Kidney epithelial cell (primary cell): ENCODE data around the gene CD82. TPM values are rescaled to one million over a fixed set of nuclear protein-coding genes. Genes with fewer than 3 reads are reported as not detected.

Experiments
- DNase-seq: peaks from one replicate; pipeline ENCODE4 v3.0.0-alpha.2; 2010; ENCODE audit warnings: low read depth
- H3K27me3 ChIP-seq: 2 replicates; pipeline ENCODE4 v1.6.0; 2011; ENCODE audit warnings: low read length; ENCODE audit not compliant: control insufficient read depth, insufficient read depth
- H3K36me3 ChIP-seq: 2 replicates; pipeline ENCODE4 v1.5.1; 2011; ENCODE audit warnings: low read length; ENCODE audit not compliant: control insufficient read depth, insufficient read depth
- H3K4me3 ChIP-seq: 2 replicates; pipeline ENCODE4 v1.5.1; 2011; ENCODE audit warnings: low read depth, mild to moderate bottlenecking, control low read depth, low read length
- CTCF ChIP-seq: IDR thresholded peaks from 2 replicates; pipeline ENCODE4 v1.5.1; 2011; ENCODE audit warnings: mild to moderate bottlenecking, moderate library complexity, low read length, control low read depth, inconsistent platforms; ENCODE audit not compliant: insufficient read depth, poor library complexity, severe bottlenecking
- total RNA-seq: library from RNA; depleted of rRNA; stranded (reverse); fragments of >200 nt; gene quantifications from 2 replicates; pipeline ENCODE4 v1.2.3, GENCODE V29; 2015

The CD82 gene
- total RNA-seq, 1 donor from 2014 or later = 47.3 TPM

GRCh38 chr11:44632466-44633123 lies 67.1 kb downstream of the CD82 start:
- TF ChIP-seq CTCF = no peak
- H3K4me3 ChIP-seq = no peak overlapping the region
- no peak for DNase-seq
- no peaks in the 10 kb centered on the region for H3K36me3 ChIP-seq
- H3K27me3 ChIP-seq = peaks cover 8% of the 10 kb centered on the region

GRCh38 chr11:44633641-44634040 lies 68.2 kb downstream of the CD82 start:
- H3K36me3 ChIP-seq = no peaks in the 10 kb centered on the region
- DNase-seq = no peak
- peak; percentile 7 for TF ChIP-seq CTCF
- peaks cover 2% of the 10 kb centered on the region for H3K27me3 ChIP-seq
- H3K4me3 ChIP-seq = no peak overlapping the region

- no peak for TF ChIP-seq CTCF
- peak; percentile 79 for DNase-seq
- Histone ChIP-seq H3K27me3 (no peaks in the 10 kb centered on the region), H3K36me3 (no peaks in the 10 kb centered on the region), H3K4me3 (no peak overlapping the region)
These were observed 69.2 kb downstream of the CD82 start for GRCh38 chr11:44634401-44635281.

- no peaks in the 10 kb centered on the region for H3K27me3 ChIP-seq
- no peak overlapping the region for H3K4me3 ChIP-seq
- no peak for TF ChIP-seq CTCF
- H3K36me3 ChIP-seq = no peaks in the 10 kb centered on the region
- no peak for DNase-seq
These were observed 72.0 kb downstream of the CD82 start for GRCh38 chr11:44637487-44637886.

- no peak for TF ChIP-seq CTCF
- H3K27me3 ChIP-seq = no peaks in the 10 kb centered on the region
- H3K4me3 ChIP-seq = no peak overlapping the region
- no peaks in the 10 kb centered on the region for H3K36me3 ChIP-seq
- DNase-seq = no peak
These were observed 72.6 kb downstream of the CD82 start for GRCh38 chr11:44638032-44638431.
